Measurements from ENCODE around the gene RIPOR3.

The RIPOR3 gene

DNA sequence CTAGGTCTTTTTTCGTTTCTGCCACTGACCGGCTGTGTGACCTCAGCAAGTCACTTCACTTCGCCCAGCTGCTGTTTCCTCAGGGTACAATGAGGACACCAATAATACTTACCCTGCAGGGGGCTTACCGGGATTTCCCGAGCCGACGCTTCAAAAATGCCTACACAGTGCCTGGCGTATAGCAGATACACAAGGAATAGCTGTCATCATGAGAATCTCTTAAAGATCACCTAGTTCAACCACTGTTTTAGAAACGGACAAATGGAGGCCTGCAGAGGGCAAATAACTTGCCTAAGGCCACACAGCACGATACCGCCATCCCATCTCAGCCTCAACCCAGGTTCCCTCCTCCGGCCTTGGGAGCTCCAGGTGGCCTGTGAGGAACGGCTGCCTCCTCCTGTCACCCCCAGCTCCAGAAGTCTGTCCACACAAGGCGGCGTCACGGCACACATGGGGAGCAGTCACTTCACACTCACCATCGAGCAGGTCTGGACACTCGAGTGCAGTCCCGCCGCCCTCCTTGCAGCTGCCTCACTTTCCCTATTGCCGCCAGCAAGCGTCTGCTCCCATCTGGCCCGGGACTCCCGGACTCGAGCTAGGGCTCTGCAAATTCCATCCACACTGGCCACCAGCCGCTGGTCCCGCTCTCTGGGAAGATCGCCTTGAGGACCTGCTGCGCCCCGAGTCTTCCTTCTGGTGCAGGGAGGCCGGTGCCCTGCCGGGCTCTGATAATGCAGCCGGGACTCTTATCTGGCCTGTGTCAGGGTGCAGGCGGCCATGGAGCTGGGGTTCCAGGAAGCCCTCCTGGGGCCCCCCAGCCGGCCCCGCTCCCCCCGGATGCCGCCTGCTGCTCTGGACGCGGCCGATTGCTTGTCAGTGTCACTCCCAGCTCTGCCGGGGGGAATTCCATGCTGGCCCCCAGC lies at the start of gene RIPOR3:
Gene RIPOR3 (minus strand): TSS at position 893 of the 923 bp plus-strand sequence. CDS start 414 bp downstream, at position 479.
- DNase-seq = no peak

DNA sequence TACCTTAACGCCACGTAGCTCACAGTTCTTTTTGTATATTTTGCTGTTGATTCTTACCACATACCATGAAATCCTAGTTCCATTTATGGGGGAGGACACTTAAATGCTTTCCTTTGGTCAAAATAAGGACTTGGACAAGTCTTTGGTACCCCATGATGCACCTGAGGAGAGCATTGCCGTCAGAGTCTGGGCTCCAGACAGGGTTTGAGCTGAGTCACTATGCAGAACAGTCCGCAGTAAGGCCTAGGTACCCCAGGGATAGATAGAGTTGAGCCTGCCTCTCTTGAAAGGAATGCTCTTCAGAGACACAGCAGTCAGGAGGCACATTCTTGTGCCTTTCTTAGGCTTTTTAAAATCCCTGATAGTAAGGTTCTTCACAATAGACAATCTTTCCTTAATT lies 46.0 kb upstream of the RIPOR3 start:
- no peak for DNase-seq

GRCh38 chr20:50735813-50736212 lies 44.5 kb upstream of the RIPOR3 start:
- DNase-seq = no peak

DNA sequence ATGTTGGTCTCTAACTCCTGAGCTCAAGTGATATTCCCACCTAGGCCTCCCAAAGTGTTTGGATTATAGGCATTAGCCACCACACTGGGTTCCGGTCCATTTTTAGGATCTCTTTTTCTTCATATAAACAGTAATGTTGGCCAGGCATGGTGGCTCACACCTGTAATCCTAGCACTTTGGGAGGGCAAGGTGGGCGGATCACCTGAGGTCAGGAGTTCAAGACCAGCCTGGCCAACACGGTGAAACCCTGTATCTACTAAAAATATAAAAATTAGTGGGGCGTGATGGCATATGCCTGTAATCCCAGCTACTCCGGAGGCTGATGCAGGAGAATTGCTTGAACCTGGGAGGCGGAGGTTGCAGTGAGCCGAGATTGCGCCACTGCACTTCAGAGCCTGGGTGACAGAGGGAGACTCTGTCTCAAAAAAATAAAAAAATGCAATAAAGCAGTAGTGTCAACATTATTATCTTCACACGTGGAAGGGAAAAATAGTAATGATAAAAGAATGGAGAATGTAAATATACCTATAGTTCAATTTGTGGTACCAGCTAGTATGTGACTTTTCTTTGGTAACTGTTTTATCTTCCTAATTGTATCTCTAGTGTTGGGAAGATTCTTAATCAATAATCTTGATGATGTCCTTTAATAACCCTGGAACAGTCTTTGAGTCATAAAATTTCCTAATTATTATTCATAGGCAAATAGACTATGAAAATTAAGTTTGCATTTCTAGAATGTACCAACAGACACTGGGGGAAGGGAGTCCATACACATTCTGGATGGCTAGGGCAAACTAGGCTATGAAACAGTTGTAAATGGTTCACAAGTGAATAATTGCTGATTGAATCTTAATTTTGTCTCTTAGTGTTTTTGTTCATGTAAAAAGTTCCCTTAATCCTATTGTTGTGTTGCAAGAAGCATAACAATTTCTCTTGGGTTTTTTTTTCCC lies 43.7 kb upstream of the RIPOR3 start:
- no peak for DNase-seq

DNA sequence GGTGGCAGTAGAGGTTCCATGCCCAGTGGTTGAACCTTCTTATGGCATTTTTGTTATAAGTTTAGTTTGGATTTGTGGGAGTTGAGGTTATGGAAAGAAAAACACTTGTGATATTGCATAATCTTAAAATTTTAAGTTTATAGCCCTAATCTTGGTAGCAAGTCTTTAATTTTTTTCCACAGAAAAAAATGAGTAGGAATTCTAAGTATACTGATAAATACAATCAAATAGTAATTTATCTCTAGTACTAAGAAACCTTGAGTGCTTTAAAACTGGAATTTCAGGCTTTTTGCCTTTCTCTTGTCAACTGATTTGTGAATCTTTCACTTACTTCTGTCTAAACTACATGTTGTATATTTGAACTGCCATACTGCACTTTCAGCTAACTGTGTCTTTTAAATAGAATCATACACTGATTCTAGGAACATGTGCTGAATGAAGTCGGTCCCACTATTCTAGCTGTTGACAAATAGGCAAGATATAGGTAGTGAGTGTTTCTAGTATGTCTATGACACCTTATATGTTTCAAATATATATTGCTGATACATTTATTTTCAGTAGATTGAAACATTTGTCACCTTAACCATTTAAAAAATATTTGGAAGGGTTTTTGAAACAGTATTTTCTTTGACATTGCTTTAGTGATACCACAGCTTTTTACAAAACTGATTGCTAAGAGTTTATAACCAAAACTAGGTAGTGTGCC lies 42.5 kb upstream of the RIPOR3 start:
- no peak for DNase-seq

DNA sequence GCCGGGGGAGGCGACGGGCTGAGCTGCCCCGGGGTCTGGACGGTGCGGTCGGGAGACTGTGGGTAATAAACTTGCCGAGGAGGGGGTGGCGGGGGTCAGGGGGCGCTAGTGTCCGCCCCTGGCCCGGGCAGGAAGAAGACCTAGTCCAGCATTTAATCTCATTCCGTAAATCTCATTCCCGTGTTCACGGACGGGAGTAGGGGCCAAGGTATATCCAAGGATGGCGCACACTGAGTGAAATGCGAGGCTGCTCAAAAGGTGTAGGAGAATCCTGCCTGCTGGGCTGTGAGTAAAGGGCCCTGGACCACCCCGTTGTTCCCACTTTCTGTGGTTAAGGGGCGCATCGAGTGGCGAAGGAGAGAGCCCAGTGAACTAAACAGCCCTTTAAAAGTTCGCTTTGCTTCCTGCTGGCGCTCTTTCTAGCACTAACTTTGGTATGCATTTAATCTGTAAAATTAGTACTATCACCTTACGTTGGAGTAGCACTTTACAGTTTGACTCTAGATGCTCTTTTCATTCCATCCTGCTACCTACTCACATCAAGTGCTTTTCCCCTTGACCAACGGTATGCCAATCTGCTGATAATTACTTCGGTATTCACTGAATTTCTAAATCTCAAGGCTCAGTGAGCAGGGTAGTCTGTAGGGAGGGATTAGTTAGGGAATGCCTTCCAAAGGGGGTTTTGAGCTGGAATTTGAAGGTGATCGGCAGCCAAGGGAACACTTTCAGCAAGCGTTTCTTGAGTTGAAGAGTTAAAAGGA lies 40.8 kb upstream of the RIPOR3 start:
- no peak for DNase-seq

GRCh38 chr20:50731055-50731929 lies 40.0 kb upstream of the RIPOR3 start, which contains the start of gene PARD6B:
TSS of gene PARD6B (plus strand) at chr20:50731580. CDS start at chr20:50731787, 207 bp downstream.
- DNase-seq = peak; percentile 95

GRCh38 chr20:50730765-50731054 lies 39.4 kb upstream of the RIPOR3 start:
- no peak for DNase-seq

- DNase-seq = no peak
Measured at GRCh38 chr20:50729901-50730764, 38.8 kb upstream of the RIPOR3 start.

DNA sequence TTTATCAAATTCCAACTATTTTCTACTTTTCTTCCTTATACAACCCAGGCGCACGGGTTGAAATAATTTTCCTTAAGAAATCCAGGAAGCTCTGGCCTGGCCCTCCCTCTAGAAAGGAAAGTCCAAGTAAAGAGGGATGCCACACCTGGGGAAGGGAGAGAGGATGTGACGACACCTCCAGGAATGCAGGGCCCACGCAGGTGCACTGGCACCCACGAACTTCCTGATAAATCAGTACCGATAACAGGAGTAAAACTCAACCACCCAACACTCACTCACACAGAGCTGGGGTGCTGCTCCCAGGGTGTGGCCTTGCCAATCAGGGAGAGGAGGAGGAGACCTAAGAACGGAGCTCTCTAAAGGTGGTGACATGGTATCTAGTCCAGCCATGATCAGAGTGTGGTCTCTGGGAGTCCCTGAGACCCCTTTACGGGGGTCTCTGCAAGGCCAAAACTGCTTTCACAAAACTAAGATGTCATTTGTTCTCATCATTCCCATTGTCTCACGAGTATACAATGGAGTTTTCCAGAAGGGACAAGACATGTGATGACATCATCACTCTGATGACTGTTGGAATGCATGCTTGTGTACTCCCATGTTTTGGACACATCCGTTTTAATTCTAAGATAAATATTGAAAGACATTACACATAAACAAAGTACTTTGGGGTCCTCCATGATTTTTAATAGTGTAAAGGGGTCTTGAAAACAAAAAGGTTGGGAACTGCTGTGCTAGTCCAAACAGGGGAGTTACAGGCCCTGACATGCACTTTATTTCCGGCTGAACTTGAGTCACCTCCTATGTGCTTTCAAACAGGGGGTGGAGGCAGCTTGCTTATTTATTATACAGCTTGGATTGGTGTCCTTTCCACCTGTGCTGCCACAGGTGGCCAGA lies 37.9 kb upstream of the RIPOR3 start:
- no peak for DNase-seq

- no peak for DNase-seq
Measured at GRCh38 chr20:50728486-50728980, 37.2 kb upstream of the RIPOR3 start.

DNA sequence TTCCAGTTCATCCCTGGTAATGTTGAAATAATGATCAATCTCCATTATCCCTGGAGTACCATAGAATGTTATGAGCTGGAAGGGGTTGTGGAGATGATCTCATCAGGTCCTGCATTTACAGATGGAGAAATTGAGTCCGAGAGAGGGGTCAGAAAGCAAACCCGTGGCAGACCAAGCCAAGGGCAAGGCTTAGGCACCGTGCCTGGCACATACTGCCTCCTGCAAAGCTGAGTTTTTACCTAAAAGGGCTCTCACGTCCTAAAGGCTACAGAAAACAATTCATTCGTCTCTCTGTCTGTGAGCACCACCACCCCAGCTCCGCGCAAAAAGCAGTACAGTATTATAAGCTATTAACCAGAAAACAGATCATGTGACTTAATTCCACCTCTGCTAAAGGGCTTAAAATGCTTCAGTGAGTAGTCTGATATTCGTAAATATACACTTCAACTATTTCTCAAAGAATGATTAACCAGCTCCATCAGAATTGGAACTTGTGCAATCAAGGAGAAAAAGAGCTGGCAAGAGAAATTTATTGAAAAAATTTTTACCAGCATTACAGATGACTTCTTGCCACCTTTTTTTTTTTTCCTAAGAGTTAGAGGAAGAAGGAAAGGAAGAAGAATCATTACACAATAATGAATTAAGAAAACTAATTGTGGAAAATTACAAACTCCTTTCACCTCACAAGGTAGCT lies 36.6 kb upstream of the RIPOR3 start:
- no peak for DNase-seq

DNA sequence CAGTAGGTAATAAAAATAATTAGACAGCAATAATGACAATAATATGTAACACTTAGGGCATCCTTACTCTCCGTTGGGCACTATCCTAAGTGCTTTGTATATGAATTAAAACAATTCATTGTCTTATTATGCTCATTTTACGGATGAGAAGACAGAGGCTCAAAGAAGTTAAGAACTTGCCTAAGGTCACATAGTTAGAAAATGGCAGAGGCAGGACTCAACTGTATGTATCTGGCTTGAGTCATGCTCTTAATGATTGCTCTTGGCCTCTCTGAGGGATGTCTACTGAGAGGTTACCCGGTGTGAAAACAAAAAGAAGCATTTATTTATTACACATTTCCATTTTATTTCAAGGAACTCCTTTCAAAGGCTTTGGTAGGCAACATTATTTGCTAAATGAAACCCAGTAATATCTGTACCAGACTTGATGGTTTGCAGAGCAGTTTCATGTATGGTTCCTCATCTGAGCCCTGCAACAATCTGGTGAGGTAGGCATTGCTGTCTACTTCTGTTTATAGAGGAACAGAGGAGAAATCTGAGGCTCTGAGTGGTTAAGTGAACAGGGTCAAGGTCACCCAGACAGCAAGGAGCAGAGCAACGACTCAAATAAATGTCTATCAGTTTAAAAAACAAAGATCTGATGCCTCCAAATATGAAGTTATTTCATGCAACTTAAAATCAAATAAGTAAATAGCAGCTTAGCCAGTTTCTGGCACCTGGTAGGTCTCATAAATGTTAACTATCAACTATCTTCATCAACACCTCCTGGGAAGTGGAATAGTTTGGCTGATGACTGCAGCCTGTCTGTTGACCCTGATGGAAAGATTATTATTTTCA lies 35.8 kb upstream of the RIPOR3 start:
- DNase-seq = no peak

GRCh38 chr20:50725724-50726005 lies 34.3 kb upstream of the RIPOR3 start:
- no peak for DNase-seq

DNA sequence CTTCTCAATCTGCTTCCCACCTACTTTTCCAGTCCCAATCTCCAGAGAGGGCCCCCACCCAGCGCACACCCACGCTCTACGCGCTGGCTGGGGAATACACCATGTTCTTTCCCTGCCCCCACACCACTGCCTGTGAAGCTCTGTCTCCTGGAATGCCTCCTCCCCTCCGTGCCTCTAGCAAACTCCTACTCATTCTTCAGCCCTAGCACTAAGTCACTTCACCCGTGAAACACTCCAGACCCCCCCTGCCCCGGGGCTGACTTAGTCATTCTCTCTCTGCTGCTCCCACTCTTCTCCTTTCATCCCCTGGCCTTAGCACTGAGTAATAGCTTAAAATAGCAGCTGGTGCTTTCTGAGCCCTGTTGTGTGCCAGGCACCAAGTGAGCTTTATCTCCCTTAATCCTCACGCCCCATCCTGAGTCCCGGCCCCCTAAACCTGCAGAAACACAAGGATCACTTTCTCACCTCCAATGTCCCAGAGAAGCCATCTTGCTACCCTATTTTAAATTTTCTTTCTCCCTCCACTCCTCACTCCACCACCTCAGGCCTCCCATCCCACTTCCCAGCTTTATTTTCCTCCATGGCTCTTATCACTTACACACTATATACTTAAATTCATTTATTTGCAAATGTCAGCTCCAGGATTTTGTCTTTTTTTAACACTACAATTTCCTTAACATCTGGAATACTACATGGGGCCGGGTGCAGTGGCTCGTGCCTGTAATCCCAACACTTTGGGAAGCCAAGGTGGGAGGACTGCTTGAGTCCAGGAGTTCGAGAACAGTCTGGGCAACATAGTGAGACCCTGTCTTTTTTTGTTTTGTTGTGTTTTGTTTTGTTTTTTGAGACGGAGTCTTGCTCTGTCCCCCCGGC lies 33.7 kb upstream of the RIPOR3 start:
- DNase-seq = no peak

DNA sequence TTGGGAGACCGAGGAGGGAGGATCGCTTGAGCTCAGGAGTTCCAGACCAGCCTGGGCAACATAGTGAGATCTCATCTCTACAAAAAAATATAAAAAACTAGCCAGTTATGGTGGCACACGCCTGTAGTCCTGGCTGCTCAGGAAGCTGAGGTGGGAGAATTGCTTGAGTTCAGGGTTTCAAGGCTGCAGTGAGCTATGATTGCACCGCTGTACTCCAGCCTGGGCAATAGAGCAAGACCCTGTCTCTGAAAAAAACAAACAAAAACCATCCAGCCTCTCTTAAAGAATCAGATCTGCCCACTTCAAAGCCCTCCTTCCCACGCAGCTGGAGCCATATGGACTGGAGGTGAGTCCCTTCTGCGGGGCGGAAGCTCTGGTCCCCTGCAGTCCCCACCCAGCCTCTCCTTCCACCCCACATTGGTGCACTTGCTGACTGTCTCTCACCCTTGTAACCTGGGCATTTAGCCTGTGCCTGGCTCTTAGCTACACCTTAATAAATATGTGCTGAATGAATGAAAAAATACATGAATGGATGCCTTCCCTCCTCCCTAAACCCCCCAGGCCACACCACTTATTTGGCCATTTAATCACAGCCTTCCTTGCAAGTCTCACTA lies 32.9 kb upstream of the RIPOR3 start:
- no peak for DNase-seq
